Liver (tissue), 3 donors: ENCODE data around the gene AIG1.
A peak's percentile ranks its signal among the peaks of the same experiment; 100 is the strongest.

Source experiments
- CTCF ChIP-seq: fragments of 150-350 bp; IDR thresholded peaks from 2 replicates; pipeline ENCODE4 v1.5.1; 2017; ENCODE audit warnings: improper control_type of control experiment, low read depth, low read length; ENCODE audit not compliant: missing input control
- FOXA1 ChIP-seq: IDR thresholded peaks from 2 replicates; pipeline ENCODE4 v1.6.1; 2016; ENCODE audit warnings: antibody characterized with exemption
- GABPA ChIP-seq, 2 donors: IDR thresholded peaks in 1 of 2; conservative IDR thresholded peaks in 1 of 2; 2 replicates each; pipeline ENCODE4 v1.6.1; 2016; ENCODE audit warnings: antibody characterized with exemption in 2 of 2, mild to moderate bottlenecking in 1 of 2, moderate library complexity in 1 of 2
- HNF4G ChIP-seq: IDR thresholded peaks from 2 replicates; pipeline ENCODE4 v1.6.1; 2016; ENCODE audit warnings: antibody characterized with exemption
- JUND ChIP-seq, 2 donors: IDR thresholded peaks; 2 replicates each; pipeline ENCODE4 v1.6.1; 2016; ENCODE audit warnings: antibody characterized with exemption in 2 of 2
- MAX ChIP-seq: IDR thresholded peaks from 2 replicates; pipeline ENCODE4 v1.6.1; 2016; ENCODE audit warnings: antibody characterized with exemption
- RAD21 ChIP-seq, 2 donors: IDR thresholded peaks; 2 replicates each; pipeline ENCODE4 v1.6.1; 2016; ENCODE audit warnings: antibody characterized with exemption in 2 of 2, mild to moderate bottlenecking in 2 of 2
- REST ChIP-seq: IDR thresholded peaks from 2 replicates; pipeline ENCODE4 v1.6.1; 2016; ENCODE audit warnings: antibody characterized with exemption, mild to moderate bottlenecking
- YY1 ChIP-seq: IDR thresholded peaks from 2 replicates; pipeline ENCODE4 v1.6.1; 2016; ENCODE audit warnings: antibody characterized with exemption, mild to moderate bottlenecking
- TF ChIP-seq, protein P1 (sequence below): IDR thresholded peaks from 2 replicates; pipeline ENCODE4 v1.6.1; 2016; ENCODE audit warnings: antibody characterized with exemption
- donor health status: healthy.
- donor health status: healthy.

- TF ChIP-seq CTCF (no peak), GABPA (IDR thresholded peaks at IDR 0.05 in 1 of 2, conservative IDR thresholded peaks at IDR 0.05 in 1 of 2) (no peak), MAX (no peak), YY1 (peak; percentile 17), REST (no peak), RAD21 (IDR thresholded peaks at IDR 0.05) (peak; percentile 22 to 26), JUND (IDR thresholded peaks at IDR 0.05) (no peak), HNF4G (no peak), FOXA1 (no peak)
- TF ChIP-seq, protein P1, sequence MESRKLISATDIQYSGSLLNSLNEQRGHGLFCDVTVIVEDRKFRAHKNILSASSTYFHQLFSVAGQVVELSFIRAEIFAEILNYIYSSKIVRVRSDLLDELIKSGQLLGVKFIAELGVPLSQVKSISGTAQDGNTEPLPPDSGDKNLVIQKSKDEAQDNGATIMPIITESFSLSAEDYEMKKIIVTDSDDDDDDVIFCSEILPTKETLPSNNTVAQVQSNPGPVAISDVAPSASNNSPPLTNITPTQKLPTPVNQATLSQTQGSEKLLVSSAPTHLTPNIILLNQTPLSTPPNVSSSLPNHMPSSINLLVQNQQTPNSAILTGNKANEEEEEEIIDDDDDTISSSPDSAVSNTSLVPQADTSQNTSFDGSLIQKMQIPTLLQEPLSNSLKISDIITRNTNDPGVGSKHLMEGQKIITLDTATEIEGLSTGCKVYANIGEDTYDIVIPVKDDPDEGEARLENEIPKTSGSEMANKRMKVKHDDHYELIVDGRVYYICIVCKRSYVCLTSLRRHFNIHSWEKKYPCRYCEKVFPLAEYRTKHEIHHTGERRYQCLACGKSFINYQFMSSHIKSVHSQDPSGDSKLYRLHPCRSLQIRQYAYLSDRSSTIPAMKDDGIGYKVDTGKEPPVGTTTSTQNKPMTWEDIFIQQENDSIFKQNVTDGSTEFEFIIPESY = no peak
Observed at GRCh38 chr6:143158113-143158581, 97.5 kb downstream of the AIG1 start.
